OCI-LY7 (cell line): ENCODE results near the gene POC1A.

ENCODE experiments used
- CTCF ChIP-seq: fragments of 200-600 bp; sonication (generic); conservative IDR thresholded peaks from 2 replicates; pipeline ENCODE4 v1.5.1; 2014; ENCODE audit warnings: mild to moderate bottlenecking, antibody characterized with exemption, low read length, moderate library complexity, mixed read lengths
- EZH2phosphoT487 ChIP-seq: fragments of 200-600 bp; sonication (generic); IDR thresholded peaks from 2 replicates; pipeline ENCODE4 v1.6.1; 2018; ENCODE audit warnings: low read depth, borderline replicate concordance, mild to moderate bottlenecking, mixed run types, antibody characterized with exemption, low read length, moderate library complexity, mixed read lengths

- TF ChIP-seq EZH2phosphoT487 (no peak), CTCF (no peak)
Observed at GRCh38 chr3:52047295-52047960, 106.8 kb downstream of the POC1A start.
